B cell (primary cell): ENCODE measurements around the gene DNASE1L2. TPM values are rescaled to one million over a fixed set of nuclear protein-coding genes. Genes with fewer than 3 reads are reported as not detected.

Experiments used
- ATAC-seq: fragments of 200-7000 bp; cut with Tn5 transposase; one replicate; pipeline ENCODE4 v1.10.0; 2021; ENCODE audit warnings: low read depth, mild to moderate bottlenecking, moderate number of reproducible peaks, moderate library complexity
- CTCF ChIA-PET: fragments of 350-600 bp; sonication (Branson Sonifier 250); formaldehyde crosslinking; loops from one replicate; lab custom pipeline; 2021; ENCODE audit warnings: antibody characterized with exemption, inconsistent platforms; lab: Charles Lee
- POLR2A ChIA-PET: fragments of 350-600 bp; sonication (Branson Sonifier 250); formaldehyde crosslinking; loops from one replicate; lab custom pipeline; 2021; ENCODE audit warnings: antibody characterized with exemption; lab: Charles Lee
- DNase-seq: peaks from one replicate; pipeline ENCODE4 v3.0.0; 2013
- H2AFZ ChIP-seq: 2 replicates; pipeline ENCODE4 v1.6.1; 2012; ENCODE audit warnings: mild to moderate bottlenecking, low read depth, low read length; ENCODE audit not compliant: insufficient read depth, poor library complexity, severe bottlenecking
- H3K27ac ChIP-seq, 2 donors: 1 replicate in 1 of 2; 2 replicates in 1 of 2; pipeline ENCODE4 v1.5.1; 2012 to 2013; ENCODE audit warnings: low read length in 2 of 2, mild to moderate bottlenecking in 2 of 2, moderate library complexity in 1 of 2
- H3K27me3 ChIP-seq, 4 experiments: fragments of 200-600 bp in 1 of 4; sonication (generic) in 1 of 4; replicated peaks in 1 of 4; 1 replicate in 2 of 4; 2 replicates in 2 of 4; pipeline versions ENCODE4 v1.6.1 to v1.7.0; 2013 to 2016; ENCODE audit warnings: low read length in 3 of 4, mild to moderate bottlenecking in 2 of 4, mixed read lengths in 1 of 4, moderate library complexity in 1 of 4; ENCODE audit not compliant: insufficient read depth in 4 of 4, control insufficient read depth in 3 of 4; ENCODE audit errors: control extremely low read depth in 1 of 4
- H3K36me3 ChIP-seq, 2 experiments: replicated peaks in 1 of 2; 1 replicate in 1 of 2; 2 replicates in 1 of 2; pipeline versions ENCODE4 v1.6.1 to v1.7.1; 2013; ENCODE audit warnings: low read length in 1 of 2; ENCODE audit not compliant: insufficient read depth in 2 of 2, control insufficient read depth in 1 of 2; ENCODE audit errors: control extremely low read depth in 1 of 2, extremely low read depth in 1 of 2
- H3K4me1 ChIP-seq, 2 donors: fragments of 200-600 bp in 1 of 2; sonication (generic) in 1 of 2; 1 replicate in 1 of 2; 2 replicates in 1 of 2; pipeline versions ENCODE4 v1.5.1 to v1.6.1; 2013 to 2017; ENCODE audit warnings: low read length in 2 of 2; ENCODE audit not compliant: control insufficient read depth in 2 of 2, insufficient read depth in 2 of 2
- H3K4me2 ChIP-seq: replicated peaks from 2 replicates; pipeline ENCODE3; 2012; ENCODE audit warnings: mild to moderate bottlenecking, low read depth, low read length; ENCODE audit not compliant: poor library complexity, severe bottlenecking
- H3K4me3 ChIP-seq, 5 experiments: fragments of 200-600 bp in 1 of 5; sonication (generic) in 1 of 5; 1 replicate in 3 of 5; 2 replicates in 2 of 5; pipeline versions ENCODE4 v1.5.1 to v1.7.0; 2011 to 2016; ENCODE audit warnings: low read length in 4 of 5, mild to moderate bottlenecking in 4 of 5, low read depth in 2 of 5, control low read depth in 1 of 5, moderate library complexity in 1 of 5; ENCODE audit not compliant: insufficient read depth in 1 of 5; ENCODE audit errors: control extremely low read depth in 1 of 5, extremely low read depth in 1 of 5
- H3K79me2 ChIP-seq: fragments of 200-600 bp; sonication (generic); one replicate; pipeline ENCODE4 v1.6.0; 2016; ENCODE audit warnings: low read length; ENCODE audit not compliant: control insufficient read depth, insufficient read depth
- H3K9ac ChIP-seq: fragments of 200-600 bp; sonication (generic); 2 replicates; pipeline ENCODE4 v1.6.1; 2017; ENCODE audit warnings: mild to moderate bottlenecking, low read length, moderate library complexity
- H3K9me3 ChIP-seq, 3 donors: one replicate each; pipeline versions ENCODE4 v1.6.1 to v1.7.1; 2013; ENCODE audit warnings: low read length in 2 of 3; ENCODE audit not compliant: control insufficient read depth in 2 of 3, insufficient read depth in 1 of 3; ENCODE audit errors: control extremely low read depth in 1 of 3
- H4K20me1 ChIP-seq: 2 replicates; pipeline ENCODE4 v1.6.0; 2012; ENCODE audit warnings: mild to moderate bottlenecking, low read length; ENCODE audit not compliant: insufficient read depth, control insufficient read depth, poor library complexity, severe bottlenecking
- H3K27ac Mint-ChIP-seq: one replicate; pipeline ENCODE4 v1.8.0; 2021; ENCODE audit warnings: mixed read lengths
- H3K27me3 Mint-ChIP-seq: one replicate; pipeline ENCODE4 v1.8.0; 2021; ENCODE audit warnings: mixed read lengths
- H3K4me1 Mint-ChIP-seq: one replicate; pipeline ENCODE4 v1.8.0; 2021; ENCODE audit warnings: mixed read lengths
- H3K4me3 Mint-ChIP-seq: one replicate; pipeline ENCODE4 v1.8.0; 2021; ENCODE audit warnings: mixed read lengths
- H3K9me3 Mint-ChIP-seq: one replicate; pipeline ENCODE4 v1.8.0; 2022; ENCODE audit warnings: mixed read lengths; ENCODE audit not compliant: insufficient read depth
- CTCF ChIP-seq: fragments of 200-600 bp; IDR thresholded peaks from one replicate; pipeline ENCODE4 v1.8.0; 2022; ENCODE audit warnings: antibody characterized with exemption, mild to moderate bottlenecking
- EZH2 ChIP-seq: IDR thresholded peaks from 2 replicates; pipeline ENCODE4 v1.6.1; 2012; ENCODE audit warnings: borderline replicate concordance, low read depth, mild to moderate bottlenecking, moderate library complexity, low read length; ENCODE audit not compliant: insufficient read depth, poor library complexity, severe bottlenecking
- WGBS: methylation state at CpG from one replicate; pipeline ENCODE4 v1.1.5; 2013; ENCODE audit warnings: missing lambda C conversion rate; ENCODE audit not compliant: insufficient coverage; 5-methylcytosine and 5-hydroxymethylcytosine counted together
- intact Hi-C: fragments of 100-400 bp; cut with micrococcal nuclease; formaldehyde crosslinking; loops from one replicate; pipeline ENCODE4 v1.10.0; 2022
- polyA plus RNA-seq: library from polyadenylated mRNA; depleted of rRNA; stranded (reverse); fragments of >200 nt; gene quantifications from 2 replicates; pipeline ENCODE4 v1.2.3, GENCODE V29; 2012
- total RNA-seq, 2 donors: library from RNA; stranded (reverse); fragments of 120-200 nt in 1 of 2; gene quantifications; 1 replicate in 1 of 2; 2 replicates in 1 of 2; pipeline versions ENCODE4 v1.2.3 to v1.2.4, GENCODE V29; 2013 to 2022

The DNASE1L2 gene
- total and polyA plus RNA-seq, 2 donors (not counting 1 experiment from before 2014, with no cell fraction given), result 1.1 to 1.6 TPM

GRCh38 chr16:2233046-2233775 is 3.0 kb upstream of the DNASE1L2 start:
- peaks cover 0 to 5% (median 0%) of the 10 kb centered on the region in 3 donors for H3K9me3 ChIP-seq
- intact Hi-C loops, result no loop called here
- H3K79me2 ChIP-seq, result peaks cover 8% of the 10 kb centered on the region
- CTCF ChIA-PET, result no interaction called here
- H3K9ac ChIP-seq, result no peak overlapping the region
- ATAC-seq (no peak), DNase-seq (no peak)
- Mint-ChIP-seq H3K9me3 (no peaks in the 10 kb centered on the region), H3K4me3 (no peak overlapping the region), H3K27me3 (peaks cover 3% of the 10 kb centered on the region), H3K27ac (no peak overlapping the region), H3K4me1 (no peaks in the 10 kb centered on the region)
- TF ChIP-seq EZH2 (no peak), CTCF (no peak)
- WGBS, result 98% methylated on average over 27 of the region's 28 CpGs
- no peak overlapping the region for H3K4me2 ChIP-seq
- no peak overlapping the region for H3K27ac ChIP-seq
- H3K36me3 ChIP-seq, result peaks cover 0 to 62% of the 10 kb centered on the region in 2 experiments
- peaks cover 46% of the 10 kb centered on the region for H4K20me1 ChIP-seq
- H3K4me1 ChIP-seq, result peaks cover 12 to 15% of the 10 kb centered on the region in 2 donors
- no peak overlapping the region for H3K4me3 ChIP-seq
- H2AFZ ChIP-seq, result no peak overlapping the region
- peaks cover 0 to 27% (median 11%) of the 10 kb centered on the region in 4 experiments for H3K27me3 ChIP-seq
- POLR2A ChIA-PET, result no interaction called here
